ENCODE data around the gene OVOL3.

- TF ChIP-seq CTCF (IDR thresholded peaks at IDR 0.05) (no peak), POLR2A (IDR thresholded peaks at IDR 0.05) (no peak)
Observed at GRCh38 chr19:36125557-36125956, 14.6 kb downstream of the OVOL3 start.
